ENCODE measurements around the gene ELOA. TPM values are rescaled to one million over a fixed set of nuclear protein-coding genes. Genes with fewer than 3 reads are reported as not detected.

ELOA gene
- total and polyA plus RNA-seq, 2 donors (not counting 1 experiment from before 2014, with no cell fraction given) = 12.9 to 56.6 TPM

GRCh38 chr1:23803674-23804073 is 60.4 kb downstream of the ELOA start:
- no peak overlapping the region for H3K9ac ChIP-seq (ENCODE audit: low read length)
- no peak overlapping the region for H3K27ac Mint-ChIP-seq
- ChIA-PET CTCF (interaction anchor here (0.6 to 2.8 kb wide), 2 partner anchors 63 to 113 kb away, joined by 3 to 10 read pairs; no protein-coding TSS in a partner anchor), POLR2A (no interaction called here)
- peaks cover 4% of the 10 kb centered on the region for H3K79me2 ChIP-seq (ENCODE audit: control insufficient read depth, insufficient read depth, low read length)
- H3K27me3 Mint-ChIP-seq = no peaks in the 10 kb centered on the region
- peaks cover 16% of the 10 kb centered on the region for H3K4me1 Mint-ChIP-seq
- H3K9me3 Mint-ChIP-seq (ENCODE audit: insufficient read depth) = no peaks in the 10 kb centered on the region
- no peak overlapping the region for H3K4me3 Mint-ChIP-seq
- intact Hi-C loops (cut with micrococcal nuclease) = no loop called here
- no peak overlapping the region for H3K27ac ChIP-seq (ENCODE audit: low read length in 2 of 2)
- no peak for DNase-seq
- H3K9me3 ChIP-seq (ENCODE audit: control extremely low read depth in 1 of 3, control insufficient read depth in 2 of 3, insufficient read depth in 1 of 3, low read length in 2 of 3) = peaks cover 0 to 3% (median 0%) of the 10 kb centered on the region in 3 donors
- peaks cover 15 to 20% of the 10 kb centered on the region in 2 donors for H3K4me1 ChIP-seq (ENCODE audit: control insufficient read depth in 2 of 2, insufficient read depth in 2 of 2, low read length in 2 of 2)
- H4K20me1 ChIP-seq (ENCODE audit: control insufficient read depth, insufficient read depth, low read length, poor library complexity, severe bottlenecking) = no peaks in the 10 kb centered on the region
- 98% methylated on average over 4 of the region's 5 CpGs for WGBS (ENCODE audit: insufficient coverage)
- ATAC-seq (ENCODE audit: low read depth) = no peak
- no peak for TF ChIP-seq EZH2 (IDR thresholded peaks at IDR 0.05; ENCODE audit: borderline replicate concordance, insufficient read depth, low read depth, low read length, poor library complexity, severe bottlenecking)
- TF ChIP-seq, protein P1, sequence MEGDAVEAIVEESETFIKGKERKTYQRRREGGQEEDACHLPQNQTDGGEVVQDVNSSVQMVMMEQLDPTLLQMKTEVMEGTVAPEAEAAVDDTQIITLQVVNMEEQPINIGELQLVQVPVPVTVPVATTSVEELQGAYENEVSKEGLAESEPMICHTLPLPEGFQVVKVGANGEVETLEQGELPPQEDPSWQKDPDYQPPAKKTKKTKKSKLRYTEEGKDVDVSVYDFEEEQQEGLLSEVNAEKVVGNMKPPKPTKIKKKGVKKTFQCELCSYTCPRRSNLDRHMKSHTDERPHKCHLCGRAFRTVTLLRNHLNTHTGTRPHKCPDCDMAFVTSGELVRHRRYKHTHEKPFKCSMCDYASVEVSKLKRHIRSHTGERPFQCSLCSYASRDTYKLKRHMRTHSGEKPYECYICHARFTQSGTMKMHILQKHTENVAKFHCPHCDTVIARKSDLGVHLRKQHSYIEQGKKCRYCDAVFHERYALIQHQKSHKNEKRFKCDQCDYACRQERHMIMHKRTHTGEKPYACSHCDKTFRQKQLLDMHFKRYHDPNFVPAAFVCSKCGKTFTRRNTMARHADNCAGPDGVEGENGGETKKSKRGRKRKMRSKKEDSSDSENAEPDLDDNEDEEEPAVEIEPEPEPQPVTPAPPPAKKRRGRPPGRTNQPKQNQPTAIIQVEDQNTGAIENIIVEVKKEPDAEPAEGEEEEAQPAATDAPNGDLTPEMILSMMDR (IDR thresholded peaks at IDR 0.05) = no peak
- H3K4me2 ChIP-seq (replicated peaks; ENCODE audit: low read depth, low read length, poor library complexity, severe bottlenecking) = no peak overlapping the region
- no peak overlapping the region for H3K4me3 ChIP-seq (ENCODE audit: control extremely low read depth in 1 of 5, extremely low read depth in 1 of 5, insufficient read depth in 1 of 5, low read depth in 2 of 5, low read length in 4 of 5)
- H2AFZ ChIP-seq (ENCODE audit: insufficient read depth, low read depth, low read length, poor library complexity, severe bottlenecking) = no peak overlapping the region
- no peaks in the 10 kb centered on the region for H3K27me3 ChIP-seq (replicated peaks in 1 of 4; ENCODE audit: control extremely low read depth in 1 of 4, control insufficient read depth in 3 of 4, insufficient read depth in 4 of 4, low read length in 3 of 4)
- H3K36me3 ChIP-seq (replicated peaks in 1 of 2; ENCODE audit: control extremely low read depth in 1 of 2, control insufficient read depth in 1 of 2, extremely low read depth in 1 of 2, insufficient read depth in 2 of 2, low read length in 1 of 2) = peaks cover 2 to 18% of the 10 kb centered on the region in 2 experiments

GRCh38 chr1:23804183-23804835 is 61.0 kb downstream of the ELOA start:
- 86% methylated on average over 4 of the region's 7 CpGs for WGBS (ENCODE audit: insufficient coverage)
- H3K9ac ChIP-seq (ENCODE audit: low read length) = no peak overlapping the region
- intact Hi-C loops (cut with micrococcal nuclease) = no loop called here
- peaks cover 13 to 17% of the 10 kb centered on the region in 2 donors for H3K4me1 ChIP-seq (ENCODE audit: control insufficient read depth in 2 of 2, insufficient read depth in 2 of 2, low read length in 2 of 2)
- Mint-ChIP-seq H3K27me3 (no peaks in the 10 kb centered on the region), H3K4me3 (no peak overlapping the region), H3K4me1 (peaks cover 15% of the 10 kb centered on the region), H3K9me3 (ENCODE audit: insufficient read depth) (no peaks in the 10 kb centered on the region), H3K27ac (no peak overlapping the region)
- H3K4me3 ChIP-seq (ENCODE audit: control extremely low read depth in 1 of 5, extremely low read depth in 1 of 5, insufficient read depth in 1 of 5, low read depth in 2 of 5, low read length in 4 of 5) = no peak overlapping the region
- no peaks in the 10 kb centered on the region for H4K20me1 ChIP-seq (ENCODE audit: control insufficient read depth, insufficient read depth, low read length, poor library complexity, severe bottlenecking)
- ATAC-seq (ENCODE audit: low read depth) (no peak), DNase-seq (no peak)
- TF ChIP-seq, protein P1 (IDR thresholded peaks at IDR 0.05) = no peak
- TF ChIP-seq EZH2 (IDR thresholded peaks at IDR 0.05; ENCODE audit: borderline replicate concordance, insufficient read depth, low read depth, low read length, poor library complexity, severe bottlenecking) = no peak
- H3K4me2 ChIP-seq (replicated peaks; ENCODE audit: low read depth, low read length, poor library complexity, severe bottlenecking) = no peak overlapping the region
- no peak overlapping the region for H3K27ac ChIP-seq (ENCODE audit: low read length in 2 of 2)
- peaks cover 2 to 18% of the 10 kb centered on the region in 2 experiments for H3K36me3 ChIP-seq (replicated peaks in 1 of 2; ENCODE audit: control extremely low read depth in 1 of 2, control insufficient read depth in 1 of 2, extremely low read depth in 1 of 2, insufficient read depth in 2 of 2, low read length in 1 of 2)
- no peak overlapping the region for H2AFZ ChIP-seq (ENCODE audit: insufficient read depth, low read depth, low read length, poor library complexity, severe bottlenecking)
- H3K9me3 ChIP-seq (ENCODE audit: control extremely low read depth in 1 of 3, control insufficient read depth in 2 of 3, insufficient read depth in 1 of 3, low read length in 2 of 3) = peaks cover 0 to 3% (median 0%) of the 10 kb centered on the region in 3 donors
- no peaks in the 10 kb centered on the region for H3K27me3 ChIP-seq (replicated peaks in 1 of 4; ENCODE audit: control extremely low read depth in 1 of 4, control insufficient read depth in 3 of 4, insufficient read depth in 4 of 4, low read length in 3 of 4)
- ChIA-PET CTCF (interaction anchor here (2.8 kb wide), 1 partner anchor 113 kb away, joined by 10 read pairs; no protein-coding TSS in a partner anchor), POLR2A (no interaction called here)
- peaks cover 4% of the 10 kb centered on the region for H3K79me2 ChIP-seq (ENCODE audit: control insufficient read depth, insufficient read depth, low read length)
